ENCODE data around the gene RNASE11.
A peak's percentile ranks its signal among the peaks of the same experiment; 100 is the strongest.
"Not testable (repeated sequence)": the region's sequence is repeated elsewhere in the genome, so short reads cannot be mapped to it uniquely, and the experiment has no call there.

Gene RNASE11

GRCh38 chr14:20619688-20620087, 31.9 kb upstream of the RNASE11 start:
- H3K9me3 Mint-ChIP-seq, H3K27ac Mint-ChIP-seq, H3K4me3 Mint-ChIP-seq, H3K27me3 Mint-ChIP-seq, H3K36me3 Mint-ChIP-seq: not testable (repeated sequence)
- peaks cover 34% of the 10 kb centered on the region for H3K4me1 Mint-ChIP-seq

- no peaks in the 10 kb centered on the region for H3K9me3 Mint-ChIP-seq
These were observed 30.5 kb upstream of the RNASE11 start for GRCh38 chr14:20618271-20618749.

GRCh38 chr14:20617138-20618003, 29.6 kb upstream of the RNASE11 start:
- Mint-ChIP-seq H3K4me3 (no peak overlapping the region), H3K36me3 (no peaks in the 10 kb centered on the region), H3K27ac (peak overlapping the region; percentile 66), H3K4me1 (peaks cover 11% of the 10 kb centered on the region), H3K27me3 (no peaks in the 10 kb centered on the region), H3K9me3 (no peaks in the 10 kb centered on the region)

More at GRCh38 chr14:20618271-20618749, 30.5 kb upstream of the RNASE11 start:
- H3K4me3 Mint-ChIP-seq = no peak overlapping the region
- H3K4me1 Mint-ChIP-seq = peaks cover 20% of the 10 kb centered on the region
- H3K27me3 Mint-ChIP-seq = no peaks in the 10 kb centered on the region
- H3K27ac Mint-ChIP-seq = no peak overlapping the region
- no peaks in the 10 kb centered on the region for H3K36me3 Mint-ChIP-seq

DNA sequence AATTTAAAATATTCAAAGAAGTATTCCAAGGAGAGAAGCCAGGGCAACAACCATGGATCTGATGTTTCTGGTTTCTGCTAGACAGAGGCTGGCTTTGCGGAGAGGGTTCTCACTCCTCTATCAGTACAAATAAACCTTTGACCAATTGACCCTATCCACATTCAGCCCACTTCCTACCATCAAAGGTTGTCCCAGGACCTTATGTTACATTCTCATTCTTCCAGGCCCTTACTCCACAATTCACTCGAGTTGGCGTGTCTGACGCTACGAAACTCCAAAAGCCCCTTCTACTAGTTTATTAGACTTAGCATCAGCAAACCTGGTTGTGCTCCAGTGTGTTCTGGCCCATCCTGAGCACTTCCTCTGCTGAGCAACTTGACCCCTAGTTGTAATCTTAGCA, 28.2 kb upstream of the RNASE11 start:
- Mint-ChIP-seq H3K9me3 (no peaks in the 10 kb centered on the region), H3K4me1 (peaks cover 9% of the 10 kb centered on the region), H3K36me3 (no peaks in the 10 kb centered on the region), H3K4me3 (no peak overlapping the region), H3K27ac (peak overlapping the region; percentile 64), H3K27me3 (no peaks in the 10 kb centered on the region)

DNA sequence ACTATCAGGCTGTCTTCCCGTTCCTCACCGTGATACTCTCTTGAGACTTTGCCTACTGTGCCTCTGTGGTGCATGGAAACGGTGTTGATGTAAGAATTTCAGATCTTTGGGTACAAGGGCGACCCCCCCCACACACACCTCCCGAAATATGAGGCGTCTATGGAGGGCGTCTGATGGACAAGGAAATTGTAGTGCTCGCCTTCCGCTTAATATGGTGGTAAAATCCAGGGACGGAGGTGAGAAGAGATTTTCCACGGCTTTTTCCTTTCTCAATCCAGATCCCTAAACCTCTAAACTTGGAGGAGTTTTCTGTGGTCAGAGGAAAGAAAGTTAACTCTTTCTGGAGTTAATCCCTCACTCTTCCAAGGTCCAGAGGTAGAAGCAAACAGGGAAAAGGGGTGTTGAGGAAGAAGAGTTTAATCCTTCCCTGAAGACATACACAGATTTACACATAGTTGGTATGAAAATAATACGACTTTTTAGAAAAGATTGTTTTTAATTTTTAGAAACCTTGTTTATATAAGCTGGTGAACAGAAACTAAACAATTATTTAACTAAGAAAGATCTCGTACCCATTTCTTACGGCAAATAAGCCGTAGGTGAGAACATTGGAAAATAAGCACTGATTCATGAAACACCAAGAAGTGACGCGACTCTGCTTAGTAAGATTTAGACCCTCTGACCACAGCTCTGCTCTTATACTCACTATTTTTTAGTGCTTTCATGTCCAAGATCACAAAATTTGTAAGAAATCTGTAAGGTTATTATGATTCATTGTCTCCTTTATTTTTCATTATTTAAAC, 26.4 kb upstream of the RNASE11 start:
- Mint-ChIP-seq H3K4me1 (peaks cover 9% of the 10 kb centered on the region), H3K9me3 (no peaks in the 10 kb centered on the region), H3K36me3 (no peaks in the 10 kb centered on the region), H3K27ac (no peak overlapping the region), H3K27me3 (no peaks in the 10 kb centered on the region), H3K4me3 (no peak overlapping the region)

GRCh38 chr14:20613094-20614037, 25.6 kb upstream of the RNASE11 start:
- H3K9me3 Mint-ChIP-seq = no peaks in the 10 kb centered on the region

DNA sequence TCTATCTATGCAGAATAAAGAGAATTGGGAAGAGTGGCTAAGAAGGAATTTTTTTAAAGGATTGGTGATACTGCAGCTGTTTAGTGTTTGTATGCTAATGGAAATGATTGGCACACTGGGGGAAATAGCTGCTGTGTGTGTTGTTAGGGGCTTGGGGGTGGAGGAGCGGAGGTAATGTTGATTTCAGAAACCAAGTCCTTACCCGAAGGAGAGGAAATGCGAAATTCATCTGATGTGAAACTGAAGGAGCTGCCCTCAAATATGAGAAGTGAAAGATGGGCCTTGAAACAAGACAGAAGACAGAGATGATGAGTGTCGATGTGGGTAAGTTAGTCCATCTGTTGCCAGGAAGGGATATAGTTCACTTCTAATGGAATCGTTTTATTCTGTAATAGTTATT, 24.6 kb upstream of the RNASE11 start:
- peaks cover 3% of the 10 kb centered on the region for H3K4me1 Mint-ChIP-seq
- no peaks in the 10 kb centered on the region for H3K27me3 Mint-ChIP-seq
- H3K36me3 Mint-ChIP-seq = no peaks in the 10 kb centered on the region
- H3K9me3 Mint-ChIP-seq = no peaks in the 10 kb centered on the region
- no peak overlapping the region for H3K4me3 Mint-ChIP-seq
- no peak overlapping the region for H3K27ac Mint-ChIP-seq

More at GRCh38 chr14:20613094-20614037, 25.6 kb upstream of the RNASE11 start:
- H3K4me3 Mint-ChIP-seq = no peak overlapping the region
- no peak overlapping the region for H3K27ac Mint-ChIP-seq
- H3K36me3 Mint-ChIP-seq = no peaks in the 10 kb centered on the region
- H3K27me3 Mint-ChIP-seq = no peaks in the 10 kb centered on the region
- H3K4me1 Mint-ChIP-seq = peaks cover 9% of the 10 kb centered on the region

DNA sequence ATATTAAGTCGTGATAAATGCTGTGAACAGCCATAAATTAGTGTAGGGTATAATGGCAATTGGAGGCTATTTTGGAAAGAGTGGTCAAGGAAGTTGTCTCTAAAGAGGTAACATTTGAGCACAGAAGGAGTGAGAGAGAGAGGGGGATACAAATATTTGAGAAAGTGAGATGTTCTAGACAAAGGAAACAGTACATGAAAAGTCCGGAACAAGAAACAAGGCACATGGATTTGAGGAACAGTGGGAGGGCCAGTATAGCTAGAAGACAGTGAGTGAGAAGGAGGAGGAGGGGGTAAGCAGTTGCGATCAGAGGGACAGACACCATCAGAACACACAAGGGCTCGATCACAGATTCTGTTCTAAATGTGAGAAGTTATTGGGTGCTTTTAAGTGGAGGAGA, 23.5 kb upstream of the RNASE11 start:
- H3K4me3 Mint-ChIP-seq = no peak overlapping the region
- no peak overlapping the region for H3K27ac Mint-ChIP-seq
- H3K9me3 Mint-ChIP-seq = no peaks in the 10 kb centered on the region
- H3K27me3 Mint-ChIP-seq = no peaks in the 10 kb centered on the region
- H3K4me1 Mint-ChIP-seq = peaks cover 3% of the 10 kb centered on the region
- no peaks in the 10 kb centered on the region for H3K36me3 Mint-ChIP-seq

DNA sequence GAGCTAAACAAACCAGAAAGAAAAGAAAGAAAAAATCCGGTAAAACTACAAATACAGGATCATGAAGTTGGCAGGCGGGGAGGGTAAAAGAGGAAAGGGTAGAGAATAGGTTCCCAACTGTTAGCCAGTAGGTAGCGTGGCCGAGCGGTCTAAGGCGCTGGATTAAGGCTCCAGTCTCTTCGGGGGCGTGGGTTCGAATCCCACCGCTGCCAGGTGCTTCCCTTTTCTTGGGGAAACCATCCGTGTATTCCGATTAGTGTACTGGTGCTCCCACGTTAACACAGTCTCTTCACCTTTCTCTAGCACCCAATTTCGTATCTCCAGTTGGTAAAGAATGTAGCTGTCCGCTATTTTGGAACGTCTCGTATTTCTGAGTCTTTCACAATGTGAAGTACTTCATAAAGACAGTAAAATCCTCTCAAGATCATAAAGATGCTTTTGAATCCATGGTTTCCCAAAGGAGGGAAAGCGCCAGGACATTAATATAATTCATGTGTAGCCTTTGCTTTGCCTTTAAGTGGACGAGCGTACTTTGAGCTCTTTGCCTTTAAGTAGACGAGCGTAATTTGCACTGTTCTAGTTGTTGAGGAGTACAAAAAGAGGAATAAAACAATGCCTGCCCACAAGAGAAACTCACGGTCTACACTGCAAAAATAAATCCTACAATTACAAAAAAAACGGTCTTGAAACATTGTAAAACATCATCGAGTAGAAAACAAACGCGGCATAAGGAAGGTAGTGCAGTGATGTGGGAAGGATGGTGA, 22.4 kb upstream of the RNASE11 start:
- Mint-ChIP-seq H3K27ac (no peak overlapping the region), H3K9me3 (no peaks in the 10 kb centered on the region), H3K27me3 (no peaks in the 10 kb centered on the region), H3K4me3 (no peak overlapping the region), H3K4me1 (no peaks in the 10 kb centered on the region), H3K36me3 (no peaks in the 10 kb centered on the region)

DNA sequence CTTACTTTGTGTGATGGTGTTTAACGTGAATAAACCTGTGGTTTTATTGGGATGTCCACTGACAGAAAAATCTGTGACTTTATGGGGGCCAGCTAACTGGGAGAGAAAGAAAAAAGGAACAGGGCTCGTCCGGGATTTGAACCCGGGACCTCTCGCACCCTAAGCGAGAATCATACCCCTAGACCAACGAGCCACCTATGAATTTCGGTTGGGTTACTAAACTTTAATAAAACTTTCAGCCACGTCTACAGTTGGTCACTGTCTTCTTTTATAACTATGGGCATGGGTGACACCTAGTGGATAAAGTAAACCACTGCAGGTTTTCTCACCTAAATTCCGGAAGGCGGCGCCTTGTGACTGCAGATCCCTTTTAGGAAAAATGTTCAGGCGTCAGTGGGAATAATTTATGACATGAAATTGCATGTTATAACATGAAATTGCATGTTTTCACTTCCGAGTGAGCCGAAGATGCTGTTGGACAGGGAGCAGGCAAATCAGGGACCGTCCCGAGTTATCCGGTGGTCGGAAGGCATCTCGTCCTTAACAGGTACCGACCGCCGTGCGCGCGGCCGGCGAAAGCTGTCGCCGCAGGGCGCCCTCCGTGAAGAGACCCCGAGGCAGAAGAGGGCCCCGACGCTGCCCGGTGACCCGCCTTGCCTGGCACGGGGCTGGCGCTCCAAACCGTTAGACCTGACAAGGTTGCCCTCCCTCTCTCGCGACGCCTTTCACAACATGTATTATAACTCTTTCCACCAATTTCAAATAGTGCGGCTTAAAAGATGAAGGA, 21.6 kb upstream of the RNASE11 start:
- Mint-ChIP-seq H3K9me3 (no peaks in the 10 kb centered on the region), H3K36me3 (no peaks in the 10 kb centered on the region), H3K27ac (no peak overlapping the region), H3K27me3 (no peaks in the 10 kb centered on the region), H3K4me3 (no peak overlapping the region), H3K4me1 (no peaks in the 10 kb centered on the region)

DNA sequence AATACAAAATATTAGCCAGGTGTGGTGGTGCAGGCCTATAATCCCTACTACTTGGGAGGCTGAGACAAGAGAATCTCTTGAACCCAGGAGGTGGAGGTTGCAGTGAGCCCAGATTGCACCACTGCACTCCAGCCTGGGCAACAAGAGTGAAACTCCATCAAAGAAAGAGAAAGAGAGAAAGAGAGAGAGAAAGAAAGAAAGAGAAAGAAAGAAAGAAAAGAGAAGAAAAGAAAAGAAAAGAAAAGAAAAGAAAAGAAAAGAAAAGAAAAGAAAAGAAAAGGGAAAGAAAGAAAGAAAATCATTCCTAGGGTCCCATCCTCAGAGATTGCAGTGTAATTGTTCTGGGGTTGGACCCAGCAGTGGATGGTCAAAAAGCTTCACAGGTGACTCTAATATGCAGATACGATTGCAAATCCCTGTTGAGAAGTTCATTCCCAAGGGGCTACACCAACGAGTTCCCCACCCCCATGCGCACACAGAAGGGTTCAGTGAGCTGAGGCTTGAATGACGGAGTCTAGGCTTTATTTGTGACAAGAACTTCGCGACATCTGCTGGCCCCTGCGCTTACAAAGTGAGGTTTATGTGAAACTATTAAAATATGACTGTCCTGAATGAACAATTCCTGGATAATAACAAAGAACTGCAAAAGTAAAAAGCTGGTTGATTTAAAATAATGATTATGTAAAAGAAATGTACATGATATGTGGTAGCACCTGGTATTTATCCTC, 20.7 kb upstream of the RNASE11 start:
- Mint-ChIP-seq H3K27me3 (no peaks in the 10 kb centered on the region), H3K4me1 (no peaks in the 10 kb centered on the region), H3K27ac (peak overlapping the region; percentile 69), H3K4me3 (no peak overlapping the region), H3K36me3 (no peaks in the 10 kb centered on the region), H3K9me3 (no peaks in the 10 kb centered on the region)

GRCh38 chr14:20607617-20608016, 19.8 kb upstream of the RNASE11 start:
- H3K4me3 Mint-ChIP-seq = no peak overlapping the region
- no peaks in the 10 kb centered on the region for H3K36me3 Mint-ChIP-seq
- no peak overlapping the region for H3K27ac Mint-ChIP-seq
- no peaks in the 10 kb centered on the region for H3K9me3 Mint-ChIP-seq
- H3K4me1 Mint-ChIP-seq = no peaks in the 10 kb centered on the region
- no peaks in the 10 kb centered on the region for H3K27me3 Mint-ChIP-seq

GRCh38 chr14:20606902-20607242, 19.1 kb upstream of the RNASE11 start:
- Mint-ChIP-seq H3K4me3 (no peak overlapping the region), H3K27me3 (no peaks in the 10 kb centered on the region), H3K27ac (no peak overlapping the region), H3K4me1 (no peaks in the 10 kb centered on the region), H3K36me3 (no peaks in the 10 kb centered on the region), H3K9me3 (no peaks in the 10 kb centered on the region)

All from activated naive CD4-positive, alpha-beta T cell treated with anti-CD3 and anti-CD28 coated beads, Interleukin-2, amount 50 U/mL, for 24 hours (primary cell).